Cardiac fibroblast (primary cell): ENCODE results near the gene ELF1.

Source experiments
- DNase-seq, 2 donors: peaks; one replicate each; pipeline versions ENCODE4 v3.0.0 to v3.0.0-alpha.2; 2010; ENCODE audit warnings: low read depth in 2 of 2
- H3K4me3 ChIP-seq, 2 donors: replicated peaks in 1 of 2; 1 replicate in 1 of 2; 2 replicates in 1 of 2; pipeline ENCODE4 v1.5.1; 2011; ENCODE audit warnings: low read depth in 2 of 2, low read length in 2 of 2, mild to moderate bottlenecking in 2 of 2, moderate library complexity in 1 of 2
- TF ChIP-seq, protein P1 (sequence below): IDR thresholded peaks from one replicate; pipeline ENCODE4 v1.5.1; 2011; ENCODE audit warnings: low read depth, mild to moderate bottlenecking, low read length, inconsistent platforms

ELF1 gene

DNA sequence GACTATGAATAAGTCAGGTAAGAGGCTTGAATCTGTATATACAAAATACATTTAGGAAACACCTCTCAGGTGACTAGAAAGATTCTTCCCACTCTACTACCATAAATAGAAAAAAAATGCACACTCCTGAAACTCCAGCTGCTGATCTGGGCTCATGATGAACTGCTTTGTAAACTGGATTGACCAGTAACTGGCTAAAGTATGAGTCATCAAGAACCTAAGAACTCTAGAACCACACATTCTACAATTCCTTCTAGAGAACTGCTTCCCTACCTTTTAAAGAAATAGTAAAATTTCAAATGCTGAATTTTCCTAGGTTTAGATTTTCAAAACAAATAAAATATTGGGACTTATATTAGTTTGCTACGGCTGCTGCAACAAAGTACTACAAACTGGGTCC lies 55.2 kb downstream of the ELF1 start:
- TF ChIP-seq, protein P1, sequence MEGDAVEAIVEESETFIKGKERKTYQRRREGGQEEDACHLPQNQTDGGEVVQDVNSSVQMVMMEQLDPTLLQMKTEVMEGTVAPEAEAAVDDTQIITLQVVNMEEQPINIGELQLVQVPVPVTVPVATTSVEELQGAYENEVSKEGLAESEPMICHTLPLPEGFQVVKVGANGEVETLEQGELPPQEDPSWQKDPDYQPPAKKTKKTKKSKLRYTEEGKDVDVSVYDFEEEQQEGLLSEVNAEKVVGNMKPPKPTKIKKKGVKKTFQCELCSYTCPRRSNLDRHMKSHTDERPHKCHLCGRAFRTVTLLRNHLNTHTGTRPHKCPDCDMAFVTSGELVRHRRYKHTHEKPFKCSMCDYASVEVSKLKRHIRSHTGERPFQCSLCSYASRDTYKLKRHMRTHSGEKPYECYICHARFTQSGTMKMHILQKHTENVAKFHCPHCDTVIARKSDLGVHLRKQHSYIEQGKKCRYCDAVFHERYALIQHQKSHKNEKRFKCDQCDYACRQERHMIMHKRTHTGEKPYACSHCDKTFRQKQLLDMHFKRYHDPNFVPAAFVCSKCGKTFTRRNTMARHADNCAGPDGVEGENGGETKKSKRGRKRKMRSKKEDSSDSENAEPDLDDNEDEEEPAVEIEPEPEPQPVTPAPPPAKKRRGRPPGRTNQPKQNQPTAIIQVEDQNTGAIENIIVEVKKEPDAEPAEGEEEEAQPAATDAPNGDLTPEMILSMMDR: no peak
- peak in 1 of 2 donors; percentile 68 for DNase-seq
- no peak overlapping the region for H3K4me3 ChIP-seq

DNA sequence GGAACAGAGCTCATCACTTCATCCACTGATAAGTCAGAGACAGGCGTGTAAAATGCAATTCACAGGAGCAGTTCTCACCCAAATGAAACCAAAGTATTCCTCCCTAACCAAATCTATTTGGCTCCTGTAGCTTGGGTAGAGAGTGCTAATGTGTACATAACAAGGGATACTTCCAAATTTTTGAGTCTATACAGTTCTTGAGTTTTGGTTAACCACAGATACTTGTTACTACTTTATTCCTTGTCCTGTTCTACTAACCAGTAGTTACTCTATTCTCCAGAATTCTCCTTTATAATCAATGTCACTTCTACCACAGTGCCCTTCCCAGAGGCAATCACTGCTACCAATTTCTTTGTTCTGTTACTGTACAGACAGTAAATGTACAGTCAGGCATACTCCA lies 57.3 kb downstream of the ELF1 start:
- DNase-seq: no peak
- TF ChIP-seq, protein P1: no peak
- H3K4me3 ChIP-seq: no peak overlapping the region

DNA sequence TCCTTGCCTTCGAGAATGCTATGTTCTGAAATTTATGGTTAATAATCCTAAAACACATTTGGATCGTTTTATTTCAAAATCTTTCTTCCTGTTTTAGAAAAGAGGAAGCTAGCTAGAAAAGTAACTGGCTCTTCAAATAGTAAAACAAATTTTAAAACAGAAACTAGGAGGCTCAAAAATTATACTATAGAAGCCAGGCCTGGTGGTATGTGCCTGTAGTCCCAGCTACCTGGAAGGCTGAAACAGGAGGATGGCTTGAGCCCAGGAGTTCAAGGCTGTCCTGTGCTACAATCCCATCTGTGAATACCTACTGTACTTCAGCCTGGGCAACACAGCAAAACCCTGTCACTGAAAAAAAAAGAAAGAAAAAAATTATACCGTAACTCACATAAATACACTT lies 57.9 kb downstream of the ELF1 start:
- H3K4me3 ChIP-seq: no peak overlapping the region
- TF ChIP-seq, protein P1: no peak
- no peak for DNase-seq

DNA sequence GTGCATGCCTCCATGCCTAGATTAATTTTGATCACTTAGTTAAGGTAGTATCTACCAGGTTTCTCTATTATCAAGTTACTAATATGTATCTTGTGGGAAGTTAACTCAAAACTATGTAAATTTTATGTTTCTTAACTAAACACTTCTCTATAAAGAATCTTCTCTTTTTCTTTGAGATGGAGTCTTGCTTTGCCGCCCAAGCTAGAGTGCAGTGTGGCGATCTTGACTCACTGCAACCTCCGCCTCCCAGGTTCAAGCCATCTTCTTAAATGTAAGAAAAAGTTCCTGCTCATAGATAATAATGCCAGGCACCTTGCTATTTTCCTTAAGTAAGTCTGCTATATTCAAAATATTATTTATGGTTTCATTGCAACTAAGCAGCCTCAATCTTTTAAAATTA lies 58.4 kb downstream of the ELF1 start:
- no peak for DNase-seq
- H3K4me3 ChIP-seq: no peak overlapping the region
- TF ChIP-seq, protein P1: no peak

DNA sequence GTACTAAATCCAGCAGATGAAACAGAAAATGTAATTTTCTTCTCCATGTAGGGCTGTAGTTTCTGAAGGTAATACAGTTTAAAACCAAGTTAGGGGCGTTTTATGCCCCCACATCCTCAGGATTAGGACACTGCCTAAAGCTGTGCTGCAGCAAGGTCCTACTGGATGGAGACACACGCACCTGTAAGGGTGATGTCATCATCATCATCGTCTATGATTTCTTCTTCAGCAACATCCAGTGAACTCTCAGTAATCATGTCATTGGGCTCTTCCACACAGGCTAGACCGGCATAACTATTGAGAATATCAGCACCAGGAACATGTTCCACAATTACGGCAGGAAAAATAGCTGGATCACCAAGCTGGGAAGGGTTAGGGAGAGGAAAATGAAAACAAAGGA lies 60.5 kb downstream of the ELF1 start:
- TF ChIP-seq, protein P1: no peak
- DNase-seq: no peak
- H3K4me3 ChIP-seq: no peak overlapping the region

DNA sequence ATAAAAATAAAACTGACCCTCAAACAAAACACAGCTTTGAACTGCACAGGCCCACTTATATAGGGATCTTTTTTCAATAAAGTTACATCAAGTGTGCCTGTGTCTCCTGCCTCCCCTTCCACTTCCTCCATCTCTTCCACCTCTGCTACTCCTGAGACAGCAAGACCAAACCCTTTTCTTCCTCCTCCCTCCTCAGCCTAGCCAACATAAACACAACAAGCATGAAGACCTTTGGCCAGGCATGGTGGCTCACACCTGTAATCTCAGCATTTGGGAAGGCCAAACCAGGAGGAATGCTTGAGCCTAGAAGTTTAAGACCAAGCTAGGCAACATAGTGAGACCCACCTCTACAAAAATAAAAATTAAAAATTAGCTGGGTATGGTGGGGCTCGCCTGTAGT lies 72.6 kb downstream of the ELF1 start:
- DNase-seq: no peak
- no peak overlapping the region for H3K4me3 ChIP-seq
- TF ChIP-seq, protein P1: no peak

DNA sequence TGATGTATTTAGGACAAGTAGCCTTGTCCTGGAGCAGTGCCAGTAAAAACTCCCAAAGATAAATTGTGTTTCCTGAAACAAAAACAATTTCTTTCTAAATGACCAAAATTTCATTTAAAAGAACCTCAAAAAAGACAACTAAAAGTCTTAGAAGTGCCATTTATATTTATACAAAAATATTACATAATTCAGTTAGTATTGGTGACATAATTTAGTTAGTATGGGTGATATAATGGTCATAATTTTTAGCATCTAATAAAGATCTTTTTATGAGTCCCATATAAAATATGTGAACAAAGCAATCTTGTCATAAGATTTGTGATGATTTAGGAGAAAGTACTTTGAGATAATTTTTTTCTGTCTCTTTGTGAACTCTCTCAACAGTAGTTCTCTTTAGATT lies 76.0 kb downstream of the ELF1 start:
- DNase-seq: peak in 1 of 2 donors; percentile 35
- TF ChIP-seq, protein P1: no peak
- no peak overlapping the region for H3K4me3 ChIP-seq
